Right lung (tissue), 10 donors: Measurements from ENCODE around the gene PNRC2. TPM values are rescaled to one million over a fixed set of nuclear protein-coding genes. Genes with fewer than 3 reads are reported as not detected.
A peak's percentile ranks its signal among the peaks of the same experiment; 100 is the strongest.

Experiments used
- DNase-seq, 2 donors: peaks; one replicate each; pipeline ENCODE4 v3.0.0-alpha.2; 2013
- long read RNA-seq, 8 donors: transcript quantifications; one replicate each; lab custom pipeline, GENCODE V29; 2026
- polyA plus RNA-seq, 5 donors: library from polyadenylated mRNA; unstranded; fragments of 120-200 nt; gene quantifications; one replicate each; pipeline versions ENCODE4 v1.2.1 to v1.2.3, GENCODE V29; 2013; ENCODE audit warnings: inconsistent platforms in 1 of 5, low replicate concordance in 1 of 5; ENCODE audit not compliant: insufficient read length in 5 of 5, insufficient read depth in 1 of 5

The PNRC2 gene
- 100 to 1,000 TPM; 209 to 306 (median 252) TPM for polyA plus RNA-seq
- long read RNA-seq, donor 1, transcript PNRC2-201 (3 exons, 2,416 nt), result major isoform, 187 of 366 reads
- long read RNA-seq, donor 1, transcript PNRC2-202 (3 exons, 814 nt), result minor isoform, 9 of 366 reads
- long read RNA-seq, donor 1, transcript PNRC2-204 (2 exons, 171 nt), result minor isoform, 10 of 366 reads
- long read RNA-seq, donor 1, partial matches to known transcripts, result 112 of 366 reads
- long read RNA-seq, donor 1, other reads (novel, unspliced or antisense), result 47 of 366 reads
- long read RNA-seq, donor 2, transcript PNRC2-201 (3 exons, 2,416 nt), result major isoform, 90 of 176 reads
- long read RNA-seq, donor 2, partial matches to known transcripts, result 79 of 176 reads
- long read RNA-seq, donor 2, other reads (novel, unspliced or antisense), result 0 of 176 reads
- long read RNA-seq, donor 3, transcript PNRC2-204 (2 exons, 171 nt), result minor isoform, 10 of 127 reads
- long read RNA-seq, donor 3, transcript PNRC2-201 (3 exons, 2,416 nt), result major isoform, 105 of 127 reads
- long read RNA-seq, donor 3, partial matches to known transcripts, result 8 of 127 reads
- long read RNA-seq, donor 3, other reads (novel, unspliced or antisense), result 0 of 127 reads
- long read RNA-seq, donor 4, transcript PNRC2-202 (3 exons, 814 nt), result minor isoform, 5 of 126 reads
- long read RNA-seq, donor 4, transcript PNRC2-201 (3 exons, 2,416 nt), result major isoform, 106 of 126 reads
- long read RNA-seq, donor 4, transcript PNRC2-204 (2 exons, 171 nt), result minor isoform, 9 of 126 reads
- long read RNA-seq, donor 4, partial matches to known transcripts, result 6 of 126 reads
- long read RNA-seq, donor 4, other reads (novel, unspliced or antisense), result 0 of 126 reads
- long read RNA-seq, donor 5, transcript PNRC2-202 (3 exons, 814 nt), result minor isoform, 11 of 445 reads
- long read RNA-seq, donor 5, transcript PNRC2-201 (3 exons, 2,416 nt), result major isoform, 250 of 445 reads
- long read RNA-seq, donor 5, transcript PNRC2-204 (2 exons, 171 nt), result minor isoform, 11 of 445 reads
- long read RNA-seq, donor 5, partial matches to known transcripts, result 112 of 445 reads
- long read RNA-seq, donor 5, other reads (novel, unspliced or antisense), result 61 of 445 reads
- long read RNA-seq, donor 6, transcript PNRC2-204 (2 exons, 171 nt), result minor isoform, 9 of 205 reads
- long read RNA-seq, donor 6, transcript PNRC2-202 (3 exons, 814 nt), result minor isoform, 11 of 205 reads
- long read RNA-seq, donor 6, transcript PNRC2-201 (3 exons, 2,416 nt), result major isoform, 171 of 205 reads
- long read RNA-seq, donor 6, partial matches to known transcripts, result 13 of 205 reads
- long read RNA-seq, donor 6, other reads (novel, unspliced or antisense), result 0 of 205 reads
- long read RNA-seq, donor 7, transcript PNRC2-201 (3 exons, 2,416 nt), result major isoform, 90 of 106 reads
- long read RNA-seq, donor 7, transcript PNRC2-202 (3 exons, 814 nt), result minor isoform, 10 of 106 reads
- long read RNA-seq, donor 7, transcript PNRC2-204 (2 exons, 171 nt), result minor isoform, 6 of 106 reads
- long read RNA-seq, donor 7, partial matches to known transcripts, result 0 of 106 reads
- long read RNA-seq, donor 7, other reads (novel, unspliced or antisense), result 0 of 106 reads
- long read RNA-seq, donor 8, transcript PNRC2-201 (3 exons, 2,416 nt), result major isoform, 72 of 125 reads
- long read RNA-seq, donor 8, partial matches to known transcripts, result 29 of 125 reads
- long read RNA-seq, donor 8, other reads (novel, unspliced or antisense), result 21 of 125 reads

GRCh38 chr1:23959461-23960290, at the start of gene PNRC2:
TSS of gene PNRC2 (plus strand) at chr1:23959828. CDS start at chr1:23961458, 1,630 bp downstream.
- DNase-seq, result peak; percentile 97

- no peak for DNase-seq
Measured at GRCh38 chr1:23910144-23910543, 49.5 kb upstream of the PNRC2 start.

GRCh38 chr1:23910553-23911246, 48.9 kb upstream of the PNRC2 start:
- no peak for DNase-seq

GRCh38 chr1:23911921-23912320, 47.7 kb upstream of the PNRC2 start:
- DNase-seq, result no peak

- no peak for DNase-seq
Measured at GRCh38 chr1:23913212-23913880, 46.3 kb upstream of the PNRC2 start, which contains the start of gene CNR2. TSS of gene CNR2 (minus strand) at chr1:23913362. CDS start at chr1:23875617, 37,745 bp downstream.

GRCh38 chr1:23914921-23915320, 44.7 kb upstream of the PNRC2 start:
- no peak for DNase-seq

- DNase-seq, result no peak
Measured at GRCh38 chr1:23915466-23915865, 44.2 kb upstream of the PNRC2 start.

- DNase-seq, result peak; percentile 47 to 49
Measured at GRCh38 chr1:23916209-23917131, 43.2 kb upstream of the PNRC2 start.

- DNase-seq, result no peak
Measured at GRCh38 chr1:23922321-23922943, 37.2 kb upstream of the PNRC2 start.

GRCh38 chr1:23923592-23924499, 35.8 kb upstream of the PNRC2 start:
- DNase-seq, result no peak

GRCh38 chr1:23924601-23925000, 35.0 kb upstream of the PNRC2 start:
- DNase-seq, result no peak

GRCh38 chr1:23925279-23925678, 34.3 kb upstream of the PNRC2 start:
- no peak for DNase-seq

GRCh38 chr1:23927097-23927496, 32.5 kb upstream of the PNRC2 start:
- DNase-seq, result no peak

GRCh38 chr1:23928789-23929188, 30.8 kb upstream of the PNRC2 start:
- DNase-seq, result no peak

GRCh38 chr1:23930270-23930669, 29.4 kb upstream of the PNRC2 start:
- no peak for DNase-seq
